PC-9 (cell line): ENCODE data around the gene NAV3. TPM values are rescaled to one million over a fixed set of nuclear protein-coding genes. Genes with fewer than 3 reads are reported as not detected.

Source experiments
- BruUV-seq: library from RNA; stranded (reverse); fragments of 400-500 nt; replicated peaks from 2 replicates; lab custom pipeline; 2021; lab: Mats Ljungman, UMichigan
- CTCF ChIA-PET: fragments of 300-600 bp; sonication (Branson Sonifier 250); formaldehyde crosslinking; loops from one replicate; lab custom pipeline; 2022; ENCODE audit warnings: antibody characterized with exemption; lab: Charles Lee
- POLR2A ChIA-PET: fragments of 300-600 bp; sonication (Branson Sonifier 250); formaldehyde crosslinking; loops from one replicate; lab custom pipeline; 2022; ENCODE audit warnings: antibody characterized with exemption; ENCODE audit not compliant: unreplicated experiment; lab: Charles Lee
- DNase-seq, 2 experiments: peaks; one replicate each; pipeline versions ENCODE4 v3.0.0 to v3.0.0-alpha.2; 2015 to 2022; ENCODE audit warnings: mixed read lengths in 1 of 2
- H2AFZ ChIP-seq: fragments of 200-600 bp; sonication (generic); 2 replicates; pipeline ENCODE4 v1.8.1; 2017; ENCODE audit warnings: antibody characterized with exemption
- H3F3A ChIP-seq: fragments of 200-600 bp; sonication (generic); 2 replicates; pipeline ENCODE4 v1.8.1; 2017; ENCODE audit warnings: antibody characterized with exemption, mild to moderate bottlenecking, low read depth; ENCODE audit not compliant: insufficient read depth
- H3K27ac ChIP-seq: fragments of 200-600 bp; sonication (generic); 2 replicates; pipeline ENCODE4 v1.6.1; 2016; ENCODE audit warnings: mixed run types
- H3K27me3 ChIP-seq: fragments of 200-600 bp; sonication (generic); 2 replicates; pipeline ENCODE4 v1.6.1; 2016; ENCODE audit warnings: low read depth, mixed run types; ENCODE audit not compliant: insufficient read depth
- H3K36me3 ChIP-seq: fragments of 200-600 bp; sonication (generic); 2 replicates; pipeline ENCODE4 v1.6.1; 2016; ENCODE audit warnings: low read depth, mixed run types
- H3K4me1 ChIP-seq: fragments of 200-600 bp; sonication (generic); replicated peaks from 2 replicates; pipeline ENCODE4 v1.6.1; 2016; ENCODE audit warnings: mixed run types; ENCODE audit not compliant: insufficient read depth
- H3K4me2 ChIP-seq: fragments of 200-600 bp; sonication (generic); 2 replicates; pipeline ENCODE4 v1.6.1; 2017; ENCODE audit warnings: mixed run types
- H3K4me3 ChIP-seq: fragments of 200-600 bp; sonication (generic); 2 replicates; pipeline ENCODE4 v1.6.1; 2016; ENCODE audit warnings: mixed run types
- H3K79me2 ChIP-seq: fragments of 200-600 bp; sonication (generic); 2 replicates; pipeline ENCODE4 v1.6.1; 2017; ENCODE audit warnings: low read depth, mixed run types
- H3K9me2 ChIP-seq: fragments of 200-600 bp; sonication (generic); 2 replicates; pipeline ENCODE4 v1.8.1; 2017; ENCODE audit warnings: mild to moderate bottlenecking; ENCODE audit not compliant: insufficient read depth
- H3K9me3 ChIP-seq: fragments of 200-600 bp; sonication (generic); 2 replicates; pipeline ENCODE4 v1.8.1; 2016; ENCODE audit warnings: low read depth; ENCODE audit not compliant: insufficient read depth
- H4K20me1 ChIP-seq: fragments of 200-600 bp; sonication (generic); 2 replicates; pipeline ENCODE4 v1.8.1; 2017; ENCODE audit not compliant: insufficient read depth
- CTCF ChIP-seq: fragments of 200-600 bp; sonication (generic); conservative IDR thresholded peaks from 2 replicates; pipeline ENCODE4 v1.6.1; 2017; ENCODE audit warnings: mixed run types, antibody characterized with exemption, mild to moderate bottlenecking, moderate library complexity
- EZH2 ChIP-seq: fragments of 200-600 bp; sonication (generic); IDR thresholded peaks from 2 replicates; pipeline ENCODE4 v1.8.0; 2017; ENCODE audit warnings: antibody characterized with exemption, low read depth
- intact Hi-C: fragments of 100-400 bp; cut with micrococcal nuclease; formaldehyde crosslinking; loops from one replicate; pipeline ENCODE4 v1.10.0; 2022; ENCODE audit not compliant: unreplicated experiment
- total RNA-seq: library from RNA; stranded (reverse); gene quantifications from 2 replicates; pipeline ENCODE4 v1.2.3, GENCODE V29; 2021

The NAV3 gene
- total RNA-seq, 1 experiment from 2014 or later: 13.6 TPM

DNA sequence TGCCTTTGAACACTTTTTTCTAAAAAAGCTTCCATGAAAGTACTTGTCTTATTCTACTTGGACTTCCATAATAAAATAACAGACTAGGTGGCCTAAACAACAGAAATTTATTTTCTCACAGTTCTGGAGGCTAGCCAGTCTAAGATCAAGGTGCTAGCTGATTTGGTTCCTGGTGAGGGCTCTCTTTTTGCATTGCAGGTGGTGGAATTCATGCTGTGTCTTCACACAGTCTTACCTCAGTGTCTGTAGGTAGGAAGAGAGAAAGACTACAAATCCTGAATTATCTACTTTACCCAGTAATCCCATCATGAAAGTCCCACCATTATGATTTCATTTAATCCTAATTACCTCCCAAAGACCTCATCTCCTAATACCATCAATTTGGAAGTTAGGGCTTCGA lies 356.0 kb downstream of the NAV3 start:
- no peaks in the 10 kb centered on the region for H4K20me1 ChIP-seq
- no peak overlapping the region for H2AFZ ChIP-seq
- no peaks in the 10 kb centered on the region for H3K36me3 ChIP-seq
- BruUV-seq: no TSS peak
- H3F3A ChIP-seq: no peaks in the 10 kb centered on the region
- no peak for TF ChIP-seq EZH2
- TF ChIP-seq CTCF: no peak
- CTCF ChIA-PET: no interaction called here
- no peaks in the 10 kb centered on the region for H3K4me1 ChIP-seq
- DNase-seq: no peak
- no peak overlapping the region for H3K4me3 ChIP-seq
- POLR2A ChIA-PET: no interaction called here
- no peaks in the 10 kb centered on the region for H3K79me2 ChIP-seq
- peaks cover 3% of the 10 kb centered on the region; the same call in 1 of the 2 replicates for H3K9me2 ChIP-seq
- intact Hi-C loops: no loop called here
- no peak overlapping the region for H3K27ac ChIP-seq
- no peaks in the 10 kb centered on the region for H3K27me3 ChIP-seq
- no peak overlapping the region for H3K4me2 ChIP-seq
- no peaks in the 10 kb centered on the region for H3K9me3 ChIP-seq

- POLR2A ChIA-PET: no interaction called here
- Histone ChIP-seq H3K4me1 (no peaks in the 10 kb centered on the region), H3K27me3 (no peaks in the 10 kb centered on the region), H2AFZ (peak overlapping the region; percentile 55; the same call in 1 of the 2 replicates), H3K4me3 (no peak overlapping the region), H3K36me3 (no peaks in the 10 kb centered on the region), H4K20me1 (no peaks in the 10 kb centered on the region), H3K79me2 (no peaks in the 10 kb centered on the region), H3F3A (no peaks in the 10 kb centered on the region), H3K9me2 (peaks cover 3% of the 10 kb centered on the region; the same call in 1 of the 2 replicates), H3K4me2 (no peak overlapping the region), H3K27ac (no peak overlapping the region), H3K9me3 (no peaks in the 10 kb centered on the region)
- intact Hi-C loops: no loop called here
- no peak for DNase-seq
- no TSS peak for BruUV-seq
- TF ChIP-seq EZH2 (no peak), CTCF (no peak)
- CTCF ChIA-PET: no interaction called here
Measured at GRCh38 chr12:78187741-78188140, 357.0 kb downstream of the NAV3 start.

GRCh38 chr12:78189656-78190055 lies 359.0 kb downstream of the NAV3 start:
- Histone ChIP-seq H3K79me2 (no peaks in the 10 kb centered on the region), H2AFZ (0 out of 2 replicates have a peak overlapping the region, but pooled peaks have one; percentile 28), H3K4me3 (no peak overlapping the region), H3K4me1 (no peaks in the 10 kb centered on the region), H3K9me2 (peaks cover 3% of the 10 kb centered on the region; the same call in 1 of the 2 replicates), H3F3A (no peaks in the 10 kb centered on the region), H3K27ac (no peak overlapping the region), H3K36me3 (no peaks in the 10 kb centered on the region), H3K9me3 (no peaks in the 10 kb centered on the region), H3K4me2 (no peak overlapping the region), H3K27me3 (no peaks in the 10 kb centered on the region), H4K20me1 (no peaks in the 10 kb centered on the region)
- no peak for DNase-seq
- POLR2A ChIA-PET: no interaction called here
- intact Hi-C loops: no loop called here
- TF ChIP-seq CTCF (no peak), EZH2 (no peak)
- BruUV-seq: no TSS peak
- CTCF ChIA-PET: no interaction called here
